GM21737 (cell line): Measurements from ENCODE around the gene CASP12.
"Not testable (repeated sequence)": the region's sequence is repeated elsewhere in the genome, so short reads cannot be mapped to it uniquely, and the experiment has no call there.

Experiments used
- ATAC-seq: cut with Tn5 transposase; IDR thresholded peaks from one replicate; pipeline ENCODE4 v1.9.1; 2021; ENCODE audit warnings: mild to moderate bottlenecking, moderate library complexity; ENCODE audit not compliant: unreplicated experiment

CASP12 gene

DNA sequence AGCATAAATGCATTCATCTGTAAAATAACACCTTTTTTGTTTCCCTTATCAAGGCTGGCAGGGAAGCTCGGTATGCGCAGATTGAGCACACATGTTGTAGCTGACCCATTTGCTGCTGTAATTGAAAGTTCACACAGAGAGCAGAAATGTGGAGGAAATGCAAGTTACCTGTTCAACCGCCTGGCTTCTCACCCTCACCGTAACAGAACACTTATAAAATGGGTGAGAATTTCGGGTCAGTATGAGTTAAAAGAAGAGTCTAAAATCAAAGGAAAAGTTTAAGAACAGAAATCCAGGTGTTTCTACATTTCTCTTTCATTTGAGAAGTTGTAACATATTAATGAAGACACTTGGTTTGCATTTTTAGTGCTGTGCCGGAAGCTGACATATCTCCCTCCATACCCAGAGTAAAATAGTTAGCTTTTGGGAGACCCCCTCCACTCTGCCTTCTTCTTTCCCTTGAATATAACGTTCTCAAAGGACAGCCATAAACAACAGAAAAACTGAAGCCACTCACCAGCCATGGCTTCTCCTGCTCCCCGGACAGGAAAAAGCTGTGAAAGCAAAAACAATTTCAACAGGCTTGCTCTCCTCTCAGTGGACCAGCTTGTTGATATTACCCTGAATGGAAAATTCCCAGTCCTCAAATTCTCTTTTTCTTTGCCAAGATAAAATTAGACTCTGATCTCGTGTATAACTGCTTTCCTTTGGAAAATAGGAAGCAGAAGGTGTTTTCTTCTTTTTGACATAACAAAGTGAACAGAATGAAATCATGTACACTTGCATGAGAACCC lies at the start of gene CASP12:
CASP12 (minus strand) TSS at position 570 of the 794 bp plus-strand sequence.
- peak; percentile 78 for ATAC-seq

DNA sequence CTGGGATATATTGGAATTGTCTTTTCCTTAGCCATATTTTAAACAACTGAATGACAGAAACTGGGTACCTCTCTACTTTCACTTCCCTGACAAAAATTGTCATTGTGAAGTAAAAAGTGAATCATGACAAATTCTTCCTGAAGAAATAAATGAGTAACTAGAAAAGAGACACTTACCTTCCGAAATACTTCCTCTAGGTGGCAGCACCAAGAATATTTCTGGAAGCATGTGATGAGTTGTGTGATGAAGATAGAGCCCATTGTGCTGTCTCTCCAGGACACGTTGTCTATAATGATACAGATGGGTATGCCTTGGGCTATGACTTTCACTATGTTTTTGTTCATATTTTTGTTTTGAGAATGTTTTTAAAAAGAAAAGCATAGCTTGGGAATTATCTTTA lies 48.6 kb upstream of the CASP12 start:
- ATAC-seq, result peak; percentile 85

GRCh38 chr11:104944076-104944475 lies 45.8 kb upstream of the CASP12 start:
- no peak for ATAC-seq

DNA sequence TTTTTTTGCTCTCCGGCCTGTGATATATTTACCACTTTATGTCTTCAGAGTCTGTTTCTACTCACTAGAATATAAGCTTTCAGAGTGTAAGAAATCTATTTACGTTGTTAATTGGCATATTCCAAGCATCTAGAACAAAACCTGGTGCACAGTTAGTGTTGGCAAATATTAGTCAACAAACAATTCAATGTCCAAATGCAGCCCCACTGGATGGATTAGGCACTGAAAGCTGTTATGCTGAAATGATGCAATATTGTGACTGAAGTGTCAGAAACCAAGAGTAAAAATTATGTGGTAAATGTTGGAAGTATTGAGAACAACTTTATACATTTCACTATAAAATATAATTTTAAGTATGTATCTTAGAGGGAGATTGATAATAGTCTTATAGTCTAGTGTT lies 45.3 kb upstream of the CASP12 start:
- ATAC-seq, result no peak

GRCh38 chr11:104934594-104934993 lies 36.3 kb upstream of the CASP12 start:
- no peak for ATAC-seq

DNA sequence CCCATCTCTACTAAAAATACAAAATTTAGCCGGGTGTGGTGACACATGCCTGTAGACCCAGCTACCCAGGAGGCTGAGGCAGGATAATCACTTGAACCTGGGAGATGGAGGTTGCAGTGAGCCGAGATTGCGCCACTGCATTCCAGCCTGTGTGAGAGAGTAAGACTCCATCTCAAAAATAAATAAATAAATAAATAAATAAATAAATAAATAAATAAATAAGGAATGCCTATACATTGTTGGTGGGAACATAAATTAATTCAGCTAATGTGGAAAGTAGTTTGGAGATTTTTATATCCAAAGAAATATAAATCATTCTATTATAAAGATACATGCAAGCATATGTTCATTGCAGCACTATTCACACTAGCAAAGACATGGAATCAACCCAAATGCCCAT lies 35.8 kb upstream of the CASP12 start:
- not testable (repeated sequence) for ATAC-seq

- ATAC-seq, result no peak
These were observed 30.6 kb upstream of the CASP12 start for GRCh38 chr11:104928811-104929210.

DNA sequence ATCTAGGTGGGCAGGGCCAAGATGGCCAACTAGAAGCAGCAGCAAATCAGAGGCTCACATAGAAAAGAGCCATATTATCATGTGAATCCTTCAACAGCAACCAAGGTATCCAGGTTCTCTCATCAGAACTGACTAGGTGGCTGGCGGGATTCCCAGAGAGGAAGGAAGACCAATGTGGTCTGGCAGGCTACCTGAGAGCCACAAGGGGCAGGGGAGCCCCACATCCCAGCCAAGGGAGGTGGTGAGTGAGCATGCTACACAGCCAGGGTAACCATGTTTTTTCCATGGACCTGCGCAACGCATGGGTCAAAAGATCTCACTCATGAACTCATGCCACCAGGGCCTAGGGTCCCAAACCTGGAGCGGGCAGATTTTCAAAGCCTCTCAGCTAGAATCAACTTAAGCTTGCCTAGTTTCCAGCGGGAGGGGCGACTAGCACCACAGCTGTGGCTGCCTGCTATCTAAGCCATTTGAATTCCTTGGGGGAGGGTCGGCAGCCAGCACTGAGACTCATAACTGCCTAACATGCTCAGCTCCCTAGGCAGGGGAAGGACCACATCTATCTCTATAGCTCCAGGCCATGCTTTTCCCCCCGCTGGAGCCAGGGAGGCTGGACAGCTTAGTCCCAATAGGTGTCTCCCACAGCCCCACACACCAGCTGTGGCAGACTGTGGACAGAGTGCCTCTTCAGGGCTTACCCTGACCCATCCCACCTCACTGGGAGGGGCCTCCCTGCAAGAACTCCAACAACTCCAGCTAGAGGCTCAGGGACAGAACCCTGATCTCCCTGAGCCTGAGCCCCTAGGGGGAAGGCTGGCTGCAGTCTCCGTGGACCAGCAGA lies 28.7 kb upstream of the CASP12 start:
- no peak for ATAC-seq

DNA sequence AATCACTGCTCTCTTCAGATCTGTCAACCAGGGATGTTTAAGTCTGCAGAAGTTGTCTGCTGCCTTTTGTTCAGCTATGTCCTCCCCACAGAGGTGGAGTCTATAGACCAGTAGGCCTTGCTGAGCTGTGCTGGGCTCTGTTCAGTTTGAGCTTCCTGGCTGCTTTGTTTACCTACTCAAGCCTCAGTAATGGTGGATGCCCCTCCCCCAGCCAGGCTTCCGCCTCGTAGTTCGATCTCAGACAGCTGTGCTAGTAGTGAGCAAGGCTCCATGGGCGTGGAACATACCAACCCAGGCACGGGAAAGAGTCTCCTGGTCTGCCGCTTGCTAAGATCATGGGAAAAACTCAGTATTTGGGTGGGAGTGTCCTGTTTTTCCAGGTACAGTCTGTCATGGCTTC lies 27.6 kb upstream of the CASP12 start:
- ATAC-seq, result no peak

DNA sequence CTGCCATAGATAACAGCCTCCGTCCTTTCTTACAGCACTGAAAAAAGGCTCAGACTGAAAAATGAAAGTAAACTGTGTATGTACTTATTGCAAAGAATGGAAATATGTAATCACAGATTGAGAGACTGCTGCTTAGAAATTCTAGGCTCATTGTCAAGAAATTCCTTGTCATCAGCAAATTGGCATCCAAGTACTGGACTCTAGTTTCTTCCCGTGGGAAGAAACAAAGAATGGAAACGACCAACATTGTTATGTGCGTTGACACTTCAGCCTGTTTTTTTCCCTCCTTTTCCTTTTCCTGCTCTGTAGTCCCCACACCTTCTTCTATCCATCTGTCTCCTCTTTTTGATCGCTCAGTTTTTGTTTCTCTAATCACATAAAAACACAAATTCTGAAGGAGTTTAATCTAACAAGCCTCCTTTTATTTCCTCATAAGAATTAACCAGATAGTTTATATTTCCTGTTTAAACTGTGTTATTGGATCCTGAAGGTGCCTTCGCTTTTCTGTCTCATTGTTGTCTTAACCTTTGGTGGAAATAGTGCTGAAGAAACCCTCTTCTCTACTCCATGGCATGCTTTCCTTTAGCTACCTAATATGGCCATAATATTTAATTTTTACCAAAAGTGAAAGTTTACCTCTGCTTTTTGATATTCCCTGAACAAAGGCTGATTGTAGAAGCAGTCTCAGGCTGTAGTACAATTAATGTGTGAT lies 20.0 kb upstream of the CASP12 start:
- no peak for ATAC-seq

DNA sequence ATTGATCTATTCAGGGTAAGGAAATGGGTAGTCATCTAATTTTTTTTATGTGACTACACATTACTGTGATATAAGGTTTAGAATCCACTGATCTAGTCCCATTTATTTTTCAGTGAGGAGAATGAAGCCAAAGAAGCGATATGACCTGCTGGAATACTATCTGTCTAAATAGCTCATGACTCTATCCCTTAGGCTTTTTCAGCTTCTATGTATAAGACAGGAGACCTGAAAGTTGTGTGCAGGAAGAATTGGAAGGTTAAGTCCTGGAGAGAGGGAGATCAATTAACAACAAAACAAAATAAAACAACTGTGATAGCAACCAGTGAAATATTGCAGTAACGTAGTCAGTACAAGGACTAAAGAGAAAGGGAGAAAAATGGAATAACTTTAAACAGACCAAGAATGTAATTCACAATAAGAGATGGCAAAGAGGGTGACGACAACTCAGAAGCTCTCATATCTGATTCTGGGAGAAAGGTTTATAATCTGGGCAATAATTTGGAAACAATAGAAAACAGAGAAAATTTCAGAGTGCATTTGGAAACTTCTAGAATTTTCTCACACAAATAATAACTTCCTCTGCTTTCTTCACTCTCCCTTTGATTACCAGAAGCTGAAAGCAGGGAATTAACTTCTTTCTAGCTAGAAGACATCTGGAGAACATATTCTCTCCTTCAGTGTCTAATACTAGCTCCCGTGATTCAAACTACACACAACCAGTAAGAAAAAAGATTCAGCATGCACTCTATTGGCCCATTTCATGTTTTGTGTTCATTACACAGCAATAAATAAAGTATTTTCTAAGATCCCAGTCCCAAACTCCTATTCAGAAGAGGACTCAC lies 19.2 kb upstream of the CASP12 start:
- no peak for ATAC-seq

GRCh38 chr11:104916442-104916841 lies 18.2 kb upstream of the CASP12 start:
- ATAC-seq, result no peak

- no peak for ATAC-seq
These were observed 13.8 kb upstream of the CASP12 start for GRCh38 chr11:104912102-104912501.

DNA sequence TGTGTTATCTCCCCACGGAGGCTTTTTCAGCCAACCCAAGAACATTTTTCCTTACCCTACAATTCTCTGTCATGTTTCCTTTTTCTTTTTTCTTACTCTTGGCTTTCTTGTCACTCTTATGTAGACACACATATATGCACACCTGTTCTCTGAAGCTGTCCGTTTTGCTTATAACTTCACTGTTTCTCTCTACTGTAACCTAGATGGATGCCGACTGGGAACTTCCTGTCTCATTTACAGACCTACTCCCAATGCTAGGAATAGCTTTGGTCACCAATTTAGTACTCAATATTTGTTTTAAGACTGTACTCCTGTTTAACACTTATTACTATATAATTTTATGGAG lies 9.9 kb upstream of the CASP12 start:
- ATAC-seq, result no peak

DNA sequence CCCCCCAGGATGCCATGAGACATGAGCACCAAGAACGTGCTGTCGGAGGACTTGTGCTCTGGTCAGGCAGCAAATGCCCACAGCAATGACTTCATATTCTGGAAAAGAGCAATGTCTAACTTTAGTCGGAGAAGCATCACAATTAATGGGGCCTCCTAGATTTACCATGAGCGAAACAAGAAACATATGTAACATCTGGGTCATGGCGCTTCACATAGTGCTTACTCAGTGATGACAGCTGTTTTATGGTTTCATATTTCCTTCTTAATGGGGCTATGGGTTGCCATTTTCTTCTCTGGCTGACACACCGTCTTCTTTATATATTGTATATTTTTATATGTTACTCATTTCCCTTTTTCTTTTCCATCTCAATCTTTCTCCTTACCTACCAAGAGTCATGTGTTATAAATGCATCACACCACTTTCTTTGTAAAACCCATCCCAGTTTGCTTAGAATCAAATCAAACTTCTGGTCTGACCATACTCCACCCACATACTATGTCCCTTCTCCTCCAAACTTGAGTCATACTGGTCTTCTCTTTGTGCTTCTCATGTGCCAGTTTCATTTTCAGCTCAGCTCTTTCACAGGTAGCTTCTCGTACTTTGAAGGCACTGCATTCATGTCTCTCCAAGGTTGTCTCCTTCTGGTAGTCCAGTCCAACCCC lies 9.4 kb upstream of the CASP12 start:
- ATAC-seq, result no peak

DNA sequence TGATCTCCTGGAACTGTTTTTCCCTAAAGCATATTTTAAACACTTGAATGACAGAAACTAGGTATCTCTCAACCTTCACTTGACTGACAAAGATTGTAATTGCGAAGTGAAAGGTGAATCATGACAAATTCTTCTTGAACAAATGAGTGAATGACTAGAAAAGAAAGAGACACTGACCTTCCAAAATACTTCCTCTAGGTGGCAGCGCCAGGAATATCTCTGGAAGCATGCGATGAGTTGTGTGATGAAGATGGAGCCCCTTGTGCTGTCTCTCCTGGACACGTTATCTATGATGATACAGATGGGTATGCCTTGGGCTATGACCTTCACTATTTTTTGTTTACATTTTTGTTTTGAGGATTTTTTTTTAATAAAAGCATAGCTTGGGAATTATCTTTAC lies 7.0 kb upstream of the CASP12 start:
- ATAC-seq, result no peak

- ATAC-seq, result no peak
These were observed 966 bp upstream of the CASP12 start for GRCh38 chr11:104899226-104899625.

DNA sequence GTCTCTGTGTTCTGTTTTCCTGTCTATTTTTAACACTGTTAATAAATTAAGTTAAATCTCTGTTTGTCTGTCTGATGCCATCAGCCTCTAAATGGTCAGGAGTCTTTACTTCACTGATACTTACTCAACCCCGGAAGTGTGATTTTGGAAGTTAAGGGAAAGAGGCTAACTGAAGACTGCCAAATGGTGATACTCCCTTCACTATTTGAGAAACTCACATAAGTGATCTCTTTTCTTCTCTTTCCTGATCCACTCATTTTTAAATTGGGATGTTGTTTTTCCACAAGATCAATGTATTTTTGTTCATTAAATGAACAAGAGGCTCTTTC lies 389 bp upstream of the CASP12 start:
- no peak for ATAC-seq

- ATAC-seq, result no peak
These were observed 2.6 kb downstream of the CASP12 start for GRCh38 chr11:104895634-104896033.

- no peak for ATAC-seq
These were observed 4.4 kb downstream of the CASP12 start for GRCh38 chr11:104893876-104894275.
